GM18861 (cell line): ENCODE measurements around the gene IQGAP3.

Experiments
- ATAC-seq: cut with Tn5 transposase; IDR thresholded peaks from one replicate; pipeline ENCODE4 v1.9.1; 2021; ENCODE audit not compliant: unreplicated experiment

Gene IQGAP3

DNA sequence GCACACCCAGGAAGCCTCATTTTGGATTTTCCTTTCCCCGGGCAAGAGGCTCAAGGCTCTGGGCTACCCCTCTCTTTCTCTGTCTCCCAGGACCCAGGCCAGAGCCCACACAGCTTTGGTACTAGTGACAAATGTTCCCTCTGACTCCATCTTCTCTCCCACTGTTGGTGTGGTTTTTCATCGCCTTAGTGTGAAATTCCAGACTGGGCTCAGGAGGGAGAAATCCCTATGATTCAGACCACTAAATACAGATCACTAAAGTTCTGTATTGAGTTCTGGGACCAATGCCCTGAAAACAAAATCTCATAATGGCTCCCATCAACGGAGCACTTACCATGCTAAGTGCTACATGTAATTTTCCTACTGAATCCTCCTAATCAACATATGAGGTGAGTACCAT is 26.1 kb downstream of the IQGAP3 start:
- no peak for ATAC-seq

DNA sequence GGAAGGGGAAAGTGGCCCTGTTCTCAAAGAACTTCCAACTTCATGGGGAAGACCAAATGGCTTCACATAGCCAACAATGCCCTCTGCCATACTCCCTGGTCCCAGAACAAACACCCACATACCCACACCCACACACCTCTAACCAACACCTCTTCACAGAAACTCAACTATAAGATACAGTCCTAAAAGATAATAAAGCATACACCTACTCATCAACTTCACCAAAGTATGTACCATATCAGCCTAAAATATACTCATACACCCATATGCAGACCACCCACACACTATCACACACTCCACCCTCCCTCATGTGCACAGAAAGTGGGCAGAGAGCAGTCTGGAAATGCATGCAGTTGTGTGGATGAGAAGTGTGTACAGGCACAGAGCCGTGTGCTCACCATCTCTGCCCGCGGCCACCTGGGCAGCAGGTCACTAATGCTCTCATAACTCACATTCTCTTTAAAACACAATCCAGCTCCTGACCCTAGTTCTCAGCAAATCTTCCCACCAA is 27.7 kb downstream of the IQGAP3 start:
- ATAC-seq: no peak

DNA sequence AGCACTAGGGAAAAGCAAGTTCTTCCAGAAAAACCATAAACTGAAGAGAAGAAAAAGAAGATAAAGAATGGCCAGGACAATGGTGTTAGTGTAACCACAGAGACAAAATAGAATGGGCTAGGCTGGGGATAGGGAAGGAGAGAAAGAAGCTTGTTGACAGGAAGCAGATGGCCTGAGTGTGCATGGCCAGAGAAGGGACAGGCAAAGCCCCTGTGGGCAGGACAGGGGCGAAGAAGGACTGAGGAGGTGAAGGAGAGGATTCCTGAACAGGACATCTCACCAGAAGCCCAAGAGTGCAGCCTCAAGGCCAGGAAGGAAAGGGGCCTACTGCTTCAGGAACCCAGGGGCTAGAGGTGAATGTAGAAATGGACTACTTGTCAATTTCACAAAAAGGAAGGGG is 29.3 kb downstream of the IQGAP3 start:
- no peak for ATAC-seq

DNA sequence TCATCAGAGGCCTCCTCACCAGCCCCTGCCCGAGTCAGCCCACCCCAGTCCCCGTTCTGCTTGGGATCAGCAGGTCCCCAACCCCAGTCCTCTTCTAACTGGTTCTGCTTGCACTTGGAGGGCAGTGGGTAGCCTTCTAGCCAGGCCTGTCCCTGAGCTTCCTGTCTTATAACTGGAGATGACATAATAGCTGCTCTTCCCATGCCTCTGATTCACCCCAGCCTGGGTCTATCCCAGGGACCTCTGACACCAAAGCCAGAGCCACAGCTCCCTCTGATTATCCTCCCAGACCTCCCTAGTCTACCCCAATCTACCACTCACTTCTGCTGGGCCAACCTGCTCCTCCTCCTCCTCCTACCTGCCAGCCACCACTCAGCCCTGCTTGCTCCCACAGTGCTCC is 31.4 kb downstream of the IQGAP3 start:
- ATAC-seq: no peak

- ATAC-seq: no peak
Measured at GRCh38 chr1:156539818-156540355, 32.5 kb downstream of the IQGAP3 start.

DNA sequence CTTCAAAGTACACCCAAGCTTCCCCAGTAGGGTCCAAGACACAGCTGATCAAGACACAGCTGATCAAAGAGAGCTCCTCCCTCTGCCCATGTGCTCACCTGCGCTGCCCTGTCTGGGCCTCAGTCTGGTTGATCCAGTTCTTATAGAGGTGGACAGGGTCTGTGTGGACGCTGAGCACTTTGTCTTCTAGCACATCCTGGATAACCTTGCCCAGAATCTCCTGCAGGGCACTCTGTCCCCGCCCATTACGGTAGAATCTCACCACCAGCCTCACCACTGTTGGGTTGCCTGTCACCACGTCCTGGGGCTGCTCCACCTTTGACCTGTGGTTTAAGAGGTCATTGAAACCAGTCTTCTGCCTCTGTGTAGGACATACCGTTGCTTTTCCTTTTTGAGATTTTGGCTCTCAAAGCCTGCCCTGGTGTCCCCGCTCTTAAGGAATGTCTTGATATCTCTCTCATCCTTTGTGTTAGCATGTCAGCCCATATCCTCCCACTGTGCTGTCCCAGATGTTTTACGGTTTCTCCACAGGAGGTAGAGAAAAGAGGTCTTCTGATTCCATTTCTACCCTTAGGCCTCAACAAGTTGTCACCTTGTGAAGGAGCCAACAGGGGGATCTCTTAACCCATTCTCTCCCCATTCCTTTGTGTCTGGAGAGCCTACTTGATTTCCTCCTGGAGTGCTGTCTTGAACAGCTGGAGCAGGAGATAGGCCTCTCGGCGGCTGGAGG is 33.5 kb downstream of the IQGAP3 start:
- ATAC-seq: no peak

DNA sequence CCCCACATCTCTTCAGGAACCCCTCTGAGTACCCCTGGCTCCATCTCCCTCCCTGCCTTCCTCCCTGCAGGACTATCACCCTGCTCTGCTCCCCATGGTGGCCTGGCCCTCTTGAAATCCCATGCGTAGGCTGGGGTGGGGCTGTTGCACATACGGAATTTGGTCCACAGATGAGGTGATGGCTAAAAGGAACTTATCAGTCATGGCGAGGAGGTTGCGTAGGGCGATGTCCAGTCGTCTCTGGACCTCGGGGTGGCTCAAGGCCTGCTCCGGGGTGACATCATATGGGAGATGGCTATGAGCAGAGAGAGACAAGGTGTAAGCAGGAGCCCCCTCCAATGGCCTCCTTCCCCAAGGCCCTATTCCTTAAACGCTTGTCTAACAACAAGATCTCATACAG is 35.3 kb downstream of the IQGAP3 start:
- ATAC-seq: no peak

- ATAC-seq: no peak
Measured at GRCh38 chr1:156534424-156535060, 37.8 kb downstream of the IQGAP3 start.

DNA sequence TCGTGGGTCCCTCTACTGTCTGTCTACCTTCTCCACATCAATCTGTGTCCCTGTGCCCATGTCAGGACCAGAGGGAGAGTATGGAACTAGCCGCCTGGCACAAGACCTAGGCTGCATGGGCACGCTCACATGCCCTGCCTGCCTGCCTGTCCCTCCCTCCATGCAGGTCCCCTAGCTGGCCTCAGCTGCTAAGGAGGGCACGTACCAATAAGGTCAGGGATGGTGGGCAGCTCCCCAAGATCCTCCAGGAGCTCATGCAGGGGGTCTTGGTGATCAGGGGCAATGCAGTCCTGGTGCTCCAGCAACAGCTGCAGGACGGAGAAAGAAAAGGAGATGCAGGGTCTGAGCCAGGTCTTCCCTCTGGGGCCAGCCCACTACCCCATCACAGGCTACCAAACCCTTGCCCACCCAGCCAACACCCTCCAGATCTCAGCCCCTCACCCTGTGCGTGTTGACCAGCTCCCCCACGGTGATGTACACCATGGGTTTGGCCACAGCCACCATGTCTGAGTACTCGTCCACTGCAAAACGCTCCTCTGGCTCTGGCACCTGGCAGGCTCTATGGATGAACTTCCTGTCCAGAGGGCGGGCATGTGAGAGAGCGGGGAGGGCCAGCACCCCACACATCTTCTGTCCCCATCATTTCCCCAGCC is 38.7 kb downstream of the IQGAP3 start:
- ATAC-seq: no peak

- no peak for ATAC-seq
Measured at GRCh38 chr1:156532374-156532773, 40.0 kb downstream of the IQGAP3 start.

DNA sequence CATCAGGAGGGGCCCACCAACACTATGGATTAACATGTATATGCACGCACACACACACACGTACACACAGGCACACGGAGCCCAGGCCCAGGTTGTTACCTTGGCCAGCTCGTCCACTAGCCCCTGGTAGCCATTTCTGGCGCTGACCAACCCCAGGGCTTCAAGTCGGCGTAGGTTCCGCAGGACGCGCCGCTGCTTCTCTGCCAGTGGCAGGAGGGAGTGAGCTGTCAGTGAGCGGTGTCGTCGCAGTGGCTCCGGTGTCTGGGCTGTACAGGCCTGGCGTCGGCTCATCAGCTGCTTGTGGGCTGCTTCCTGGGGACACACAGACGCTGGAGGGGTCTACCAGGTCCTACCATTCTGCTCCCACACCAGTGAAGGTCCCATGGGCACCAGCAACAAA is 42.4 kb downstream of the IQGAP3 start:
- no peak for ATAC-seq

GRCh38 chr1:156528875-156529425 is 43.4 kb downstream of the IQGAP3 start:
- no peak for ATAC-seq

- ATAC-seq: no peak
Measured at GRCh38 chr1:156528231-156528630, 44.1 kb downstream of the IQGAP3 start.

DNA sequence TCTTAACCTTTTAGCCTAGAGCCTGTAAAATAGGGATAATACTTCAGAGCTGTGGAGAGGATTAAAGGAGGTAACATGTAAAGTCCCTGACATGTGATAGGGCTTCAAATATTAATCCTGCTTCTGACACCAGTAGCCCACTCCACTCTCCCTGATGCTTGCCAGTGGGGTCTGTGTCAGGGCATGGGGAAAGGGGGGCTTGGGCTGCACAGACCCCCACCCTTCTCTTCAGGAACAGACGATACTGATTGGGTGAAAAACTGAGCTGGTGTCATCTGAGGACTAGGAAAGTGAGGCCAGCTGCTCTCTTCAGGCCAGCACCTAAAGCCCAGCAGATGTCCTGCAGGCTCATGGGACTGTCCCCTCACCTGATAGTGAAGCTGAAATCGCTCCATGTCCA is 44.8 kb downstream of the IQGAP3 start:
- no peak for ATAC-seq

- no peak for ATAC-seq
Measured at GRCh38 chr1:156525856-156526489, 46.4 kb downstream of the IQGAP3 start.

DNA sequence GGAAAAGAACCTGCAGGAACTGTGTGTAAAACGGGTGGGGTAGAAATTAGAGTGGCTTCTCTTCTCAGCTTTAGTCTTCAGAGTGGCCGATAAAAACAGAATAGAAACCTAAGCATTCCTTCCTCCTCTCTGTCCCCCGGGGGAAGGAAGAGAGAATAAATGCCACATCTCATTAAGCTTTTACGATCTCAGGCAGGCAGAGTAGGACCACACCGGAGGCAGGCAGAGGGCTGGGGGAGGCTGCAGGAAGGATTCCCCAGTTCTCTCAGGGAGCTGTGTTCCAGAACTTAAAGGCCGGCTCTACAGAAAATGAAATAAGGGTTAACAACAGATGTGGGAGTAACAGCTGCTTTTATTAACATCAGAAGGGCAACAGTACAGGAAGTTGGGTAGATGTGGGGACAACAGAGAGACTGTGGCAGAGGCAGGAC is 47.3 kb downstream of the IQGAP3 start:
- no peak for ATAC-seq

DNA sequence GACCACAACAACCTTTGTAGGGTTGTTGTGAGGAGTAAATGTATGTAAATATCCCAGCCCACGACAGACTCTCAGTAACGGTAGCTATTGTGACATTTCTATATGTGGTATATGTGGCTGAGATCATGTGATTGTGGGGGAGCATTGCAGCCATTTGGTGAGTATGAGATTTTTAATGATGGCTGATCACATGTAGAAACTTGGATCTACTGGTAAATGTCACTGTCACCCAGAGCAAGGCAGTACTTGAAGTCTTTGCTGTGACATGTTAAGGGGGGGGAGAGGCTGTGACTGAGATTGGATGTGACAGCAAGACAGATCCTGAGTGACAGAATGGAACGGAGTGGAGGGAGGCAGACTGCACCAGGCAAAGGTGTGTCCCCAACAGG is 47.9 kb downstream of the IQGAP3 start:
- no peak for ATAC-seq

DNA sequence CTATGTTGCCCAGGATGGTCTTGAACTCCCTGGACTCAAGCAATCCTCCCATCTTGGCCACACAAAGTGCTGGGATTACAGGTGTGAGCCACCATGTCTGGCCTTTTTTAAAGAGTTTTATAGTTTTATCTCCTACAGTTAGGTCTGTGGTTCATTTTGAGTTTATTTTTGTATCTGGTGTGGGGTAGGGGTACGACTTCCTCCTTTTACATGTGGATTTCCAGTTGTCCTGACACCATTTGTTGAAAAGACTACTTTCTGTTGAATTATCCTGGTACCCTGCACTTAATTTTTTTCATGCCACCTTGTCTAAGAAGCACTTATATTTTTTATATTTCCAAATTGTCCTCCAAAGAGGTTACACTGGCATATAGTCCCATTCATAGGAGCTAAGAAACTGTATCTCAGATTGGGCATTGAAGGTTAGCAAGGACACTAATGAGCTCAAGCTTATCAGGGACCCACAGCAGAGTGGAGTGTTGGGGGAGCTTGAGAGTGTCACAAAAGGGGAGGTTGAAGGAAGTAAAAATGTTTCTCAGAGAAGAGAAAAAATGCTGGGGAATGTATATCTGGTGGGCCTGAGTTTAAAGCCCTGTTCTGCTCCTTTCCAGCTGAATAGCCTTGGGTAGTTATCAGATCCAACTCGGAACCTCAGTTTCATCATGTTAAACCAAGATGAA is 48.4 kb downstream of the IQGAP3 start:
- no peak for ATAC-seq

- no peak for ATAC-seq
Measured at GRCh38 chr1:156522443-156522970, 49.9 kb downstream of the IQGAP3 start.

DNA sequence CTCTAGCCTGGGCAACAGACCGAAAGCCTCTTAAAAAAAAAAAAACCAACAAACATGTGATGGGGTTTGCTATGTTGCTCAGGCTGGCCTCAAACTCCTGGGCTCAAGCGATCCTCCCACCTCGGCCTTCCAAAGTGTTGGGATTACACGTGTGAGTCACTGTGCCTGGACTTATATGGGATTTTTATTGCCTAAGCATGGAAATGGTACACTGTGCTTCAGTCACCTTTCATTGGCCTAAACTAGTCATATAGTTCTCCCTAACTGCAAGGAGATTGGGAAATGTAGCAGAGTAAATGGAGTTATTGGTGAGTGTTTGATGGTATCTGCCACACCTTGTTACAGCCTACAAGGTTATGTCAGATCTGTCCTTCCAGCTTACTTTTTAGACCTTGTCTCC is 54.6 kb downstream of the IQGAP3 start:
- no peak for ATAC-seq
